HT1080 (cell line): ENCODE measurements around the gene PLVAP. TPM values are rescaled to one million over a fixed set of nuclear protein-coding genes. Genes with fewer than 3 reads are reported as not detected.
"Not testable (repeated sequence)": the region's sequence is repeated elsewhere in the genome, so short reads cannot be mapped to it uniquely, and the experiment has no call there.

Experiments used
- DNase-seq: peaks from one replicate; pipeline ENCODE4 v3.0.0-alpha.2; 2015; ENCODE audit warnings: low read depth
- total RNA-seq: library from RNA; depleted of rRNA; stranded (reverse); fragments of >200 nt; shearing (Covaris generic); gene quantifications from 2 replicates; pipeline ENCODE4 v1.2.3, GENCODE V29; 2014

The PLVAP gene
- total RNA-seq, 1 experiment from 2014 or later: not detected

- DNase-seq: no peak
These were observed 26.1 kb upstream of the PLVAP start for GRCh38 chr19:17402982-17403855.

- no peak for DNase-seq
These were observed 24.5 kb upstream of the PLVAP start for GRCh38 chr19:17401628-17402027.

DNA sequence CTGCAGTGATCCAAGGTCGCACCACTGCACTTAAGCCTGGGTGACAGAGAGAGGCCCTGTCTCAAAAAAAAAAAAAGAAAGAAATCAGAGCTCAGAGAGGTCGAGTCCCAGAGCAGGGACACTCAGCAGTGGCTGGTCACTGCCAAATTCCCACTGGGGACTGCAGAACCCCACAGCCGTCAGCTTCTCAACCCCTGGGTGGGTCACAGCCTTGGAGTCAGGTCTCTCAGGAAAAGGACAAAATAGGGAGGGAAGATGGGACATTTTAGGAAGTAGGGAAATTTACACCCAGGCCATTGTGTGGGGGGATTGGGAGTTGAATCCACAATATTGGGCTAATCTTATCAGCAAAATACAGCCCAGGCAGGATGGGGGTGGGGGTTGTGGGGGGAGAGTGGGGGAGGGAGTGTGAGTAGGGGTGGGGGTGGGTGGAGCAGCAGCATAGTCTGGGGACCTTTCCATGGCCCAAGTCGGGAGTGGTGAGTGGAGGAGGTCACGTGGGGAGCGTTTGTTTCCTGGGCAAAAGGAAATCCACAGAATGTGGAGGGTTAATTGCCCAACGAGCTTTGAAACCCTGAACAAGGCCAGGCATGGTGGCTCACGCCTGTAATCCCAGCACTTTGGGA is 21.9 kb upstream of the PLVAP start:
- no peak for DNase-seq

DNA sequence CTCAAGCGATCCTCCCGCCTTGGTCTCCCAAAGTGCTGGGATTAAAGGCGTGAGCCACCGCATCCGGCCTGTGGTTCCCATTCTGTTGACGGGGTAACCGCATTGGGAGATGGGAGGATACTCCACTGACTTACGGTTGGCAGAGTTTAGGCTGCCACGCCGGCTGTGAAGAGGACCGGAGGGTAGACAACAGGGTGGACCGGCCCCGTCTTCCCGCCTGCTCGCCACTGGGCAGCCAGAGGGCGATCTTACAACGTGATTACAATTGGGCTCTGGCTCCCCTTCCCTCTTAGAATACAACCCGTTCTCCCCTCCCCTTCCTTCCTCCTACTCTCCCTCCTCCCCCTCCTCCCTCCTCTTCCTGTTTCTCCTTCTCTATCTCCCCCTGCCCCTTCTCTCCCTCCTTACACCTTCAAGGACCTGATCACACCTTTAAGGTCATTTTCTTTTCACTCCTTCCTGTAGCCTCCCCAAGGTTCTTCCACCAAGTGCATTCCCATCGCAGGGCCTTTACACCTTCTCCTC is 17.8 kb upstream of the PLVAP start:
- DNase-seq: peak; percentile 84

- DNase-seq: no peak
These were observed 16.8 kb upstream of the PLVAP start, which contains the start of gene CCDC194 for GRCh38 chr19:17393914-17394313. Gene CCDC194 (minus strand): TSS chr19:17394196. CDS start chr19:17394158, 38 bp downstream.

- DNase-seq: peak; percentile 40
These were observed 15.9 kb upstream of the PLVAP start for GRCh38 chr19:17393002-17393401.

GRCh38 chr19:17391371-17392151 is 14.4 kb upstream of the PLVAP start:
- DNase-seq: no peak

GRCh38 chr19:17390665-17391370 is 13.7 kb upstream of the PLVAP start:
- peak; percentile 80 for DNase-seq

DNA sequence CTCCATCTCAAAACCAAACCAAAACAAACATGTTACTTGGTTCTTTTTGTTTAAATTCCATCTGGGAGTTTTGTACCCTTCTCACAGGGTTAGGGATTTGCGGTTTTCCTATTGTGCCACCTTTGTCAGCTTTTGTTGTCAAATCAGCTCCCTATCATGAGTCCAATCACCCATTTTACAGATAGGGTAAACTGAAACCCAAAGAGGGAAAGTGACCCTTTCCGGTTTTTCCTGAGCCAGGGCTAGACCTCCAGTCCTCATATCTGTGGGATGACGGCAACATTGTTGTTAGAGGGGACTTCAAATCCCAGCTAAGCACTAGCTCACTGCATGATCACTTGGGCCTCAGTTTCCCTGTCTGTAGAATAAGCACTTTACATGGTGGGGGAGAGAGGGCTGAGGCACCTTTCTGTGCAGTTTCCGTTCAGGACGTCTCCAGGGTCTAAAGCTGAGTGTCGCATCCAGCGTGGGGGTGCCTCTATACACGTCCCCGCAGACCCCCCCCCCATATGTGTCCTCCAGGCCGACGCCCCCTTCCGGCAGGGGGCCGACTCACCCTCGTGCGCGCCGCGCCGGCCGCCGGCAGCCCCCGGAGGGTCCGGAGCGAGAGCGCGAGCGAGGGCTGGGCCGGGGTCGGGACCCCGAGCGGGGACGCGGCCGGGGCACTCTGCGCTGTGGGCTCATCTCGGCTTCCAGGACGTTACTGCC is 13.0 kb upstream of the PLVAP start:
- DNase-seq: no peak

- DNase-seq: no peak
These were observed 12.1 kb upstream of the PLVAP start for GRCh38 chr19:17389288-17389687.

DNA sequence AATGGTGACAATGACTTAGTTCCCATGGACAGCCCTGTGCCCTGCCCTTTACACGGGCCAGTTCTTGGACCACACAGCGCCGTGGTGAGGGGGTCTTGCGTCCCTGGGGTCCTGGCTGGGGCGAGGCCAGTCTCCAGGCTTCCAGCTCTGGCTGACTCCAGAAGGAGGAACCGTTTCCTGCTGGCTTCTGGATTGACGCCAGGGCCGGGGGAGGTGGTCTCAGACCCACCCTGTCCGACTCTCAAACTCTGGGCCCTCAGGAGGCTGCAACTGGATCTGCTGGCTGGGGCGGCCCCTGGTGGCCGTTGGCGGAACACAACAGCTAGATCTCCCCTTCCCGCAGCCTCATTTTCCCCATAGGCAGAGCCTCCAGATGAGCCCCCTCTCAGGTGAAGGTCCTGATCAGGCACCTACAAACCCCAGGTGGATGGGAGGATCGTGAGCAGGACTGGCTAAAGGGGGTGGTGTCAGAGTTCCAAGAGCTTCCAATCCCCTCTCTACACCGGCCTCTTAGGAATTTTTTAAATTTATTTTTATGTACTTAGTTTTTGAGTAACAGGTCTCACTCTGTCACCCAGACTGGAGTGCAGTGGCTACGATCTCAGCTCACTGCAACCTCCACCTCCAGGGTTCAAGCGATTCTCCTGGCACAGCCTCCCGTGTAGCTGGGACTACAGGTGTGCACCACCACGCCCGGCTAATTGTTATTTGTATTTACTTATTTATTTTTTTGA is 8.9 kb upstream of the PLVAP start:
- DNase-seq: peak; percentile 55

DNA sequence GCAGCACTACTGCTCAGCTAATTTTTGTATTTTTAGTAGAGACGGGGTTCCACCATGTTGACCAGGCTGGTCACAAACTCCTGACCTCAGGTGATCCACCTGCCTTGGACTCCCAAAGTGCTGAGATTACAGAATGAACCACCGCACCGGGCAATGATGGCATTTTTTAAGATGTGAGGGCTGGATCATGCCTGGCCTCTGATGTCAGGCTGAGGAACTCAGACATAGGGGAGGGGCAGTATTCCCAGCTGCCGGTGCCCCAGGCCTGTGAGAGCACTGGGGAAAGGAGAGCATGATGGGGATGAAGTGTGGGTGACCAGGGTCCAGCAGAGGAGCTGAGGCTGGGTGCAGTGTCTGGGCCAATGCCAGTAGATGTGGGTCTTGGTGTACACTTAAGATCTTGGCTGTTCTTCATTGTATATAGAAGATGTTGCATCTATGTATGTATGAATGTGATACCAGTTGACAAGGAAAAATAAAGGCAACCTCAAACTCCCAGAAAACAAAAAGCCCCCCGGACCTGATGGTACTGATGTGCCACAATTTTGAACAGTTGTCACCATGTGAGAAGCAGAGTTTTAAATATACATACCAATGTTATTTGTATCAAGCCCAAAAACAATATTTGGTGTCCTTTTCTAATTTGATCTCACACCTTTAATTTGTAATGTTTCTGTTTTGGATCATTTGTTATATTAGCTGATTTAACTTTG is 3.4 kb upstream of the PLVAP start:
- DNase-seq: no peak

DNA sequence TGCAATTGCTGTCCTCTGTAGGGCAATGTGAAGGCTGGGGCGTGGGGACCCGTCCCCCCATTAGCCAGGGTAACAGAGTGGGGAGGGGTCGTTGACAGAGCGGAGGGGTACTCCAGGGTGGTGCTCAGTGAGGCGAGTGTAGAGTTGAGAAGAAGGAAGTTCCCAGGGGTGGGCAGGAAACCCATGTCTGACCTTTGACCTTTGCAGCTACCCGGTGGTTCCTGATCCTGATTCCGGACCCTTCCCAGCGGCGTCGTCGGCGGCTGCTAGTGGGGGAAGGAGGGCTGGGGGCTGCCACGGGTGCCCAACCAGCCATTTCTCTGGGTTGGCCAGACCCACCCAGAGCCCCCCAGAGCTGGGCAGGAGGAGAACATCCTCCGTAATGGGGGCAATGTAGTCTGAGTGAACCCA is 2.1 kb upstream of the PLVAP start:
- DNase-seq: no peak

GRCh38 chr19:17378271-17378670 is 1.1 kb upstream of the PLVAP start:
- no peak for DNase-seq

GRCh38 chr19:17370026-17370587 is 7.0 kb downstream of the PLVAP start:
- DNase-seq: no peak

DNA sequence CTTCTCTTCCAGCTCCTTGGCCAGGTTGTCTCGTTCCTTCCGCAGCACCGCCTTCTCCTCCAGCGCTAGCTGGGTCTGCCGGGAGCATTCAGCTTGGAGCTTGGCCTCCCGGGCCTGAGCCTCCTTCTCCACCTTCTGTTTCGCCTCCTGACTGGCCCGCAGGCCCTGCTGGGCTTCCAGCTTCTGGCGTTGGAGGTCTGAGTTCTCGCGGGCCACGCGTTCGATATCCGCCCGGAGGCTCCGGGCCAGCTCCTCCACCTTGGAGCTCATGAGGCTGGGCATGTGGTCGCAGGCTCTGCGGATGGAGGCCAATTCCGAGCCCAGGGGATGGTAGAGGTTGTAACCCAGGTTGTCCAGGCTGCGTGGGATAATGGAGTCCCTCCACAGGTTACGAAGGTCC is 11.8 kb downstream of the PLVAP start:
- no peak for DNase-seq

GRCh38 chr19:17363852-17364605 is 13.1 kb downstream of the PLVAP start:
- not testable (repeated sequence) for DNase-seq
